H1 (cell line): Measurements from ENCODE around the gene DGKZ. TPM values are rescaled to one million over a fixed set of nuclear protein-coding genes. Genes with fewer than 3 reads are reported as not detected.

Experiments used
- CBX5 ChIP-seq: fragments of 300-800, 300-1000 bp; sonication (generic); IDR thresholded peaks from 2 replicates; pipeline ENCODE4 v1.7.1; 2016; ENCODE audit warnings: antibody characterized with exemption, low read length, low read depth
- CEBPB ChIP-seq: IDR thresholded peaks from 2 replicates; pipeline ENCODE4 v1.6.1; 2012; ENCODE audit warnings: low read depth, low read length
- CHD2 ChIP-seq: IDR thresholded peaks from 2 replicates; pipeline ENCODE4 v1.6.1; 2012; ENCODE audit warnings: low read length, improper control_type of control experiment
- CREB1 ChIP-seq: IDR thresholded peaks from 2 replicates; pipeline ENCODE4 v1.6.1; 2012; ENCODE audit warnings: inconsistent platforms
- EGR1 ChIP-seq: IDR thresholded peaks from 2 replicates; pipeline ENCODE4 v1.6.1; 2011; ENCODE audit warnings: low read depth, low read length, borderline replicate concordance
- EZH2 ChIP-seq: fragments of 200-600 bp; sonication (generic); IDR thresholded peaks from 2 replicates; pipeline ENCODE4 v1.7.1; 2012; ENCODE audit warnings: low read depth, mild to moderate bottlenecking, moderate library complexity, low read length, inconsistent platforms; ENCODE audit not compliant: severe bottlenecking
- GTF2F1 ChIP-seq: IDR thresholded peaks from 2 replicates; pipeline ENCODE4 v1.6.1; 2012; ENCODE audit warnings: low read depth, low read length, improper control_type of control experiment, borderline replicate concordance
- JUN ChIP-seq: IDR thresholded peaks from 2 replicates; pipeline ENCODE4 v1.6.1; 2011; ENCODE audit warnings: low read depth, mild to moderate bottlenecking, improper control_type of control experiment, low read length
- KDM4A ChIP-seq: IDR thresholded peaks from one replicate; pipeline ENCODE4 v1.7.1; 2012; ENCODE audit warnings: low read depth, mild to moderate bottlenecking, moderate library complexity, low read length, inconsistent platforms; ENCODE audit not compliant: severe bottlenecking
- KDM5A ChIP-seq: fragments of 200-600 bp; IDR thresholded peaks from 2 replicates; pipeline ENCODE4 v1.7.1; 2012; ENCODE audit warnings: mild to moderate bottlenecking, low read length, inconsistent platforms, mixed read lengths
- POU5F1 ChIP-seq: IDR thresholded peaks from 2 replicates; pipeline ENCODE4 v1.6.1; 2011; ENCODE audit warnings: low read depth, mild to moderate bottlenecking, low read length, moderate library complexity
- RAD21 ChIP-seq, 2 experiments: IDR thresholded peaks in 1 of 2; conservative IDR thresholded peaks in 1 of 2; 2 replicates each; pipeline ENCODE4 v1.6.1; 2011; ENCODE audit warnings: low read depth in 2 of 2, low read length in 2 of 2, improper control_type of control experiment in 1 of 2, inconsistent platforms in 1 of 2, mild to moderate bottlenecking in 1 of 2, moderate library complexity in 1 of 2
- RBBP5 ChIP-seq: IDR thresholded peaks from 2 replicates; pipeline ENCODE4 v1.7.1; 2012; ENCODE audit warnings: low read depth, mild to moderate bottlenecking, inconsistent platforms, low read length, moderate library complexity, borderline replicate concordance
- RFX5 ChIP-seq: IDR thresholded peaks from 2 replicates; pipeline ENCODE4 v1.6.1; 2011; ENCODE audit warnings: low read depth, low read length, improper control_type of control experiment, borderline replicate concordance
- RNF2 ChIP-seq: fragments of 200-900, 300-1000 bp; sonication (generic); IDR thresholded peaks from 2 replicates; pipeline ENCODE4 v1.7.1; 2016; ENCODE audit warnings: borderline replicate concordance, low read depth, mild to moderate bottlenecking, antibody characterized with exemption, low read length; ENCODE audit not compliant: poor library complexity, severe bottlenecking; ENCODE audit errors: missing control alignments
- SIRT6 ChIP-seq: IDR thresholded peaks from one replicate; pipeline ENCODE4 v1.7.1; 2012; ENCODE audit warnings: low read length, inconsistent platforms
- TCF12 ChIP-seq: IDR thresholded peaks from 2 replicates; pipeline ENCODE4 v1.6.1; 2011; ENCODE audit warnings: low read depth, mild to moderate bottlenecking, low read length
- polyA plus RNA-seq, 7 experiments: library from polyadenylated mRNA; depleted of rRNA in 3 of 7; stranded (reverse) in 5 of 7; unstranded in 2 of 7; fragments of >200 nt in 5 of 7; fragments of 200-250 nt in 2 of 7; gene quantifications; 1 replicate in 5 of 7; 2 replicates in 1 of 7; 4 replicates in 1 of 7; pipeline versions ENCODE4 v1.2.1 to v1.2.3, GENCODE V29; 2011 to 2013; ENCODE audit warnings: missing spikeins in 2 of 7, mixed read lengths in 2 of 7
- total RNA-seq: library from RNA; stranded (reverse); fragmentation: NEBNext Ultra II Directional; extraction: Animal tissue kit (Norgen Biotek cat#: 25700); gene quantifications from 2 replicates; pipeline ENCODE4 v1.2.1, GENCODE V29; 2021
- TF ChIP-seq, protein P1 (sequence below): IDR thresholded peaks from 2 replicates; pipeline ENCODE4 v1.6.1; 2012; ENCODE audit warnings: inconsistent platforms

The DGKZ gene
- total and polyA plus RNA-seq, 2 of the 8 experiments (the other 6 are each of a cell fraction or from before 2014, with no cell fraction given) = 84.4 to 184 TPM

GRCh38 chr11:46389450-46390330 is 42.4 kb downstream of the DGKZ start (continued):
- TF ChIP-seq RAD21 (IDR thresholded peaks at IDR 0.05 in 1 of 2, conservative IDR thresholded peaks at IDR 0.05 in 1 of 2; ENCODE audit: low read depth in 2 of 2, low read length in 2 of 2) (peak; percentile 84 to 87), KDM5A (no peak), SIRT6 (no peak), CBX5 (no peak), TCF12 (no peak), RBBP5 (peak; percentile 41; the same call in 1 of the 2 replicates), GTF2F1 (no peak), JUN (no peak), RNF2 (peak; percentile 24), CEBPB (no peak), POU5F1 (no peak), CREB1 (no peak; the same call in 1 of the 2 replicates), EZH2 (no peak), CHD2 (no peak), KDM4A (no peak), RFX5 (no peak), EGR1 (no peak)
- TF ChIP-seq, protein P1, sequence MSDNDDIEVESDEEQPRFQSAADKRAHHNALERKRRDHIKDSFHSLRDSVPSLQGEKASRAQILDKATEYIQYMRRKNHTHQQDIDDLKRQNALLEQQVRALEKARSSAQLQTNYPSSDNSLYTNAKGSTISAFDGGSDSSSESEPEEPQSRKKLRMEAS = peak; percentile 40; the same call in 1 of the 2 replicates
